ENCODE results near the gene IGF1R.
A peak's percentile ranks its signal among the peaks of the same experiment; 100 is the strongest.

Gene IGF1R

GRCh38 chr15:98715890-98716443 is 67.6 kb downstream of the IGF1R start:
- no peak for TF ChIP-seq CTCF (IDR thresholded peaks at IDR 0.05)
- no peaks in the 10 kb centered on the region for H3K27me3 ChIP-seq
- no peaks in the 10 kb centered on the region for H3K9me3 ChIP-seq
- H3K4me3 ChIP-seq (ENCODE audit: low read depth in 1 of 2, low read length in 1 of 2): peak overlapping the region in 1 of 2 experiments; percentile 1
- H3K36me3 ChIP-seq: no peaks in the 10 kb centered on the region
- H3K27ac ChIP-seq: peak overlapping the region; percentile 45
- H3K4me1 ChIP-seq (ENCODE audit: control insufficient read depth in 1 of 2, insufficient read depth in 1 of 2, low read depth in 1 of 2, low read length in 1 of 2): peaks cover 48 to 58% of the 10 kb centered on the region in 2 experiments

- Histone ChIP-seq H3K4me1 (ENCODE audit: control insufficient read depth in 1 of 2, insufficient read depth in 1 of 2, low read depth in 1 of 2, low read length in 1 of 2) (peaks cover 48 to 58% of the 10 kb centered on the region in 2 experiments), H3K27me3 (no peaks in the 10 kb centered on the region), H3K9me3 (no peaks in the 10 kb centered on the region), H3K4me3 (ENCODE audit: low read depth in 1 of 2, low read length in 1 of 2) (no peak overlapping the region), H3K27ac (no peak overlapping the region), H3K36me3 (no peaks in the 10 kb centered on the region)
- no peak for TF ChIP-seq CTCF (IDR thresholded peaks at IDR 0.05)
These were observed 69.0 kb downstream of the IGF1R start for GRCh38 chr15:98717371-98717770.

- no peak overlapping the region for H3K4me3 ChIP-seq (ENCODE audit: low read depth in 1 of 2, low read length in 1 of 2)
- no peaks in the 10 kb centered on the region for H3K9me3 ChIP-seq
- no peak overlapping the region for H3K27ac ChIP-seq
- TF ChIP-seq CTCF (IDR thresholded peaks at IDR 0.05): no peak
- H3K4me1 ChIP-seq (ENCODE audit: control insufficient read depth in 1 of 2, insufficient read depth in 1 of 2, low read depth in 1 of 2, low read length in 1 of 2): peaks cover 44 to 55% of the 10 kb centered on the region in 2 experiments
- no peaks in the 10 kb centered on the region for H3K27me3 ChIP-seq
- no peaks in the 10 kb centered on the region for H3K36me3 ChIP-seq
These were observed 69.6 kb downstream of the IGF1R start for GRCh38 chr15:98717942-98718341.

- Histone ChIP-seq H3K4me3 (ENCODE audit: low read depth in 1 of 2, low read length in 1 of 2) (no peak overlapping the region), H3K27ac (no peak overlapping the region), H3K4me1 (ENCODE audit: control insufficient read depth in 1 of 2, insufficient read depth in 1 of 2, low read depth in 1 of 2, low read length in 1 of 2) (peaks cover 38 to 49% of the 10 kb centered on the region in 2 experiments), H3K9me3 (no peaks in the 10 kb centered on the region), H3K27me3 (no peaks in the 10 kb centered on the region), H3K36me3 (no peaks in the 10 kb centered on the region)
- no peak for TF ChIP-seq CTCF (IDR thresholded peaks at IDR 0.05)
These were observed 70.2 kb downstream of the IGF1R start for GRCh38 chr15:98718426-98719136.

GRCh38 chr15:98719137-98719740 is 70.9 kb downstream of the IGF1R start:
- no peak overlapping the region for H3K27ac ChIP-seq
- TF ChIP-seq CTCF (IDR thresholded peaks at IDR 0.05): no peak

More at GRCh38 chr15:98719137-98719740, 70.9 kb downstream of the IGF1R start:
- no peak overlapping the region for H3K4me3 ChIP-seq (ENCODE audit: low read depth in 1 of 2, low read length in 1 of 2)
- peaks cover 31 to 42% of the 10 kb centered on the region in 2 experiments for H3K4me1 ChIP-seq (ENCODE audit: control insufficient read depth in 1 of 2, insufficient read depth in 1 of 2, low read depth in 1 of 2, low read length in 1 of 2)
- H3K9me3 ChIP-seq: no peaks in the 10 kb centered on the region
- H3K36me3 ChIP-seq: no peaks in the 10 kb centered on the region
- H3K27me3 ChIP-seq: no peaks in the 10 kb centered on the region

Data from neutrophil (primary cell).